K562 (cell line): ENCODE measurements around the gene FBLN2. TPM values are rescaled to one million over a fixed set of nuclear protein-coding genes. Genes with fewer than 3 reads are reported as not detected.

Source experiments
- EHMT2 ChIP-seq: fragments of 450-650 bp; IDR thresholded peaks from 2 replicates; pipeline ENCODE4 v1.6.1; 2018; ENCODE audit warnings: antibody characterized with exemption
- GATAD2B ChIP-seq: fragments of 450-650 bp; IDR thresholded peaks from 2 replicates; pipeline ENCODE4 v1.6.1; 2017; ENCODE audit warnings: mild to moderate bottlenecking, borderline replicate concordance
- POU5F1 ChIP-seq: fragments of 150-350 bp; IDR thresholded peaks from 2 replicates; pipeline ENCODE4 v1.6.1; 2014; ENCODE audit warnings: borderline replicate concordance, low read length, low read depth, mild to moderate bottlenecking; ENCODE audit not compliant: partially characterized antibody
- RBM39 ChIP-seq: fragments of 200-400 bp; formaldehyde crosslinking; optimal IDR thresholded peaks from 2 replicates; pipeline ENCODE3; 2018; ENCODE audit warnings: low read depth, low read length
- RCOR1 ChIP-seq, 2 experiments: IDR thresholded peaks; 2 replicates each; pipeline ENCODE4 v1.6.1; 2012; ENCODE audit warnings: low read depth in 2 of 2, low read length in 2 of 2, borderline replicate concordance in 1 of 2, improper control_type of control experiment in 1 of 2
- SMARCA4 ChIP-seq: fragments of 450-650 bp; IDR thresholded peaks from 2 replicates; pipeline ENCODE4 v1.6.1; 2016
- TCF7 ChIP-seq: sonication (generic); IDR thresholded peaks from 2 replicates; pipeline ENCODE4 v1.6.1; 2016; ENCODE audit warnings: antibody characterized with exemption, borderline replicate concordance
- TEAD4 ChIP-seq, 2 experiments: sonication (generic) in 1 of 2; formaldehyde crosslinking in 1 of 2; IDR thresholded peaks; 2 replicates each; pipeline versions ENCODE4 v1.6.1 to v1.8.0; 2012 to 2022; ENCODE audit warnings: borderline replicate concordance in 1 of 2, inconsistent platforms in 1 of 2, low read length in 1 of 2, mild to moderate bottlenecking in 1 of 2, missing genetic modification reagents in 1 of 2
- TRIM24 ChIP-seq, 2 experiments: fragments of 450-650 bp; IDR thresholded peaks; 2 replicates each; pipeline ENCODE4 v1.6.1; 2016
- ZBTB1 ChIP-seq: sonication (generic); formaldehyde crosslinking; IDR thresholded peaks from 2 replicates; pipeline ENCODE4 v1.8.1; 2023; ENCODE audit warnings: missing genetic modification reagents, low read depth, mild to moderate bottlenecking, borderline replicate concordance
- ZBTB17 ChIP-seq: fragments of 450-650 bp; formaldehyde crosslinking; IDR thresholded peaks from 2 replicates; pipeline ENCODE4 v1.4.0; 2020; ENCODE audit warnings: mild to moderate bottlenecking
- polyA plus RNA-seq, 8 experiments: library from polyadenylated mRNA; depleted of rRNA in 4 of 8; stranded (reverse) in 5 of 8; unstranded in 3 of 8; fragments of >200 nt; fragmentation: Nextera tagmentation in 2 of 8; fragmentation: Illumina TruSeq in 1 of 8; extraction: Ambion mirVana in 2 of 8; extraction: Trizol in 1 of 8; gene quantifications; 2 replicates each; pipeline versions ENCODE4 v1.2.1 to v1.2.3, GENCODE V29; 2011 to 2014; ENCODE audit warnings: inconsistent platforms in 1 of 8, missing spikeins in 1 of 8
- total RNA-seq, 7 experiments: library from RNA; depleted of rRNA in 6 of 7; stranded (reverse); fragments of >200 nt in 6 of 7; fragmentation: Illumina TruSeq in 2 of 7; extraction: Trizol in 2 of 7; gene quantifications; 2 replicates each; pipeline versions ENCODE4 v1.2.1 to v1.2.3, GENCODE V29; 2011 to 2021; ENCODE audit warnings: low replicate concordance in 1 of 7
- TF ChIP-seq, protein P1 (sequence below): fragments of 450-650 bp; IDR thresholded peaks from 2 replicates; pipeline ENCODE4 v1.6.1; 2016; ENCODE audit warnings: antibody characterized with exemption
- TF ChIP-seq, protein P2 (sequence below): fragments of 450-650 bp; IDR thresholded peaks from 2 replicates; pipeline ENCODE4 v1.7.1; 2018; ENCODE audit warnings: mild to moderate bottlenecking, low read depth; ENCODE audit not compliant: partially characterized antibody
- TF ChIP-seq, protein P3 (sequence below): sonication (generic); formaldehyde crosslinking; IDR thresholded peaks from 2 replicates; pipeline ENCODE4 v1.8.0; 2022; ENCODE audit warnings: missing genetic modification reagents, mild to moderate bottlenecking, moderate library complexity, borderline replicate concordance
- TF ChIP-seq, protein P4 (sequence below), 2 experiments: IDR thresholded peaks; 2 replicates each; pipeline ENCODE4 v1.6.1; 2012; ENCODE audit warnings: improper control_type of control experiment in 2 of 2, low read depth in 2 of 2, low read length in 2 of 2, borderline replicate concordance in 1 of 2
- TF ChIP-seq, protein P5 (sequence below), 2 experiments: fragments of 150-350 bp in 1 of 2; IDR thresholded peaks; 2 replicates each; pipeline ENCODE4 v1.6.1; 2012 to 2016; ENCODE audit warnings: low read depth in 2 of 2, low read length in 2 of 2, mild to moderate bottlenecking in 1 of 2, moderate library complexity in 1 of 2

FBLN2 gene
- total and polyA plus RNA-seq, 9 of the 15 experiments (the other 6 are each of a cell fraction or from before 2014, with no cell fraction given) = 0.03 to 0.10 (median 0.04) TPM; not detected in 6

GRCh38 chr3:13546667-13547171, 2.2 kb upstream of the FBLN2 start (continued):
- TF ChIP-seq POU5F1 (no peak), TRIM24 (IDR thresholded peaks at IDR 0.05) (peak; percentile 89 to 95), ZBTB17 (CRISPR knock-in tag) (peak; percentile 33; the same call in 1 of the 2 replicates), TEAD4 (IDR thresholded peaks at IDR 0.05; ENCODE audit: low read length) (peak; percentile 96), TEAD4 (CRISPR knock-in tag; IDR thresholded peaks at IDR 0.05; ENCODE audit: borderline replicate concordance) (no peak), GATAD2B (peak; percentile 92), EHMT2 (0 out of 2 replicates have a peak, but pooled peaks have one; percentile 36), RCOR1 (IDR thresholded peaks at IDR 0.05; ENCODE audit: borderline replicate concordance in 1 of 2, low read depth in 2 of 2, low read length in 2 of 2) (peak; percentile 43 to 97), ZBTB1 (CRISPR knock-in tag) (no peak), SMARCA4 (peak; percentile 97), TCF7 (no peak; the same call in 1 of the 2 replicates), RBM39 (no peak)
- TF ChIP-seq, protein P1, sequence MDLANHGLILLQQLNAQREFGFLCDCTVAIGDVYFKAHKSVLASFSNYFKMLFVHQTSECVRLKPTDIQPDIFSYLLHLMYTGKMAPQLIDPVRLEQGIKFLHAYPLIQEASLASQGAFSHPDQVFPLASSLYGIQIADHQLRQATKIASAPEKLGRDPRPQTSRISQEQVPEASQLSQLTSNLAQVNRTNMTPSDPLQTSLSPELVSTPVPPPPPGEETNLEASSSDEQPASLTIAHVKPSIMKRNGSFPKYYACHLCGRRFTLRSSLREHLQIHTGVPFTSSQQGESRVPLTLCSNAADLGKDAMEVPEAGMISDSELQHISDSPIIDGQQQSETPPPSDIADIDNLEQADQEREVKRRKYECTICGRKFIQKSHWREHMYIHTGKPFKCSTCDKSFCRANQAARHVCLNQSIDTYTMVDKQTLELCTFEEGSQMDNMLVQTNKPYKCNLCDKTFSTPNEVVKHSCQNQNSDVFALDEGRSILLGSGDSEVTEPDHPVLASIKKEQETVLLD = peak; percentile 87
- TF ChIP-seq, protein P2, sequence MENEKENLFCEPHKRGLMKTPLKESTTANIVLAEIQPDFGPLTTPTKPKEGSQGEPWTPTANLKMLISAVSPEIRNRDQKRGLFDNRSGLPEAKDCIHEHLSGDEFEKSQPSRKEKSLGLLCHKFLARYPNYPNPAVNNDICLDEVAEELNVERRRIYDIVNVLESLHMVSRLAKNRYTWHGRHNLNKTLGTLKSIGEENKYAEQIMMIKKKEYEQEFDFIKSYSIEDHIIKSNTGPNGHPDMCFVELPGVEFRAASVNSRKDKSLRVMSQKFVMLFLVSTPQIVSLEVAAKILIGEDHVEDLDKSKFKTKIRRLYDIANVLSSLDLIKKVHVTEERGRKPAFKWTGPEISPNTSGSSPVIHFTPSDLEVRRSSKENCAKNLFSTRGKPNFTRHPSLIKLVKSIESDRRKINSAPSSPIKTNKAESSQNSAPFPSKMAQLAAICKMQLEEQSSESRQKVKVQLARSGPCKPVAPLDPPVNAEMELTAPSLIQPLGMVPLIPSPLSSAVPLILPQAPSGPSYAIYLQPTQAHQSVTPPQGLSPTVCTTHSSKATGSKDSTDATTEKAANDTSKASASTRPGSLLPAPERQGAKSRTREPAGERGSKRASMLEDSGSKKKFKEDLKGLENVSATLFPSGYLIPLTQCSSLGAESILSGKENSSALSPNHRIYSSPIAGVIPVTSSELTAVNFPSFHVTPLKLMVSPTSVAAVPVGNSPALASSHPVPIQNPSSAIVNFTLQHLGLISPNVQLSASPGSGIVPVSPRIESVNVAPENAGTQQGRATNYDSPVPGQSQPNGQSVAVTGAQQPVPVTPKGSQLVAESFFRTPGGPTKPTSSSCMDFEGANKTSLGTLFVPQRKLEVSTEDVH = no peak
- TF ChIP-seq, protein P3, sequence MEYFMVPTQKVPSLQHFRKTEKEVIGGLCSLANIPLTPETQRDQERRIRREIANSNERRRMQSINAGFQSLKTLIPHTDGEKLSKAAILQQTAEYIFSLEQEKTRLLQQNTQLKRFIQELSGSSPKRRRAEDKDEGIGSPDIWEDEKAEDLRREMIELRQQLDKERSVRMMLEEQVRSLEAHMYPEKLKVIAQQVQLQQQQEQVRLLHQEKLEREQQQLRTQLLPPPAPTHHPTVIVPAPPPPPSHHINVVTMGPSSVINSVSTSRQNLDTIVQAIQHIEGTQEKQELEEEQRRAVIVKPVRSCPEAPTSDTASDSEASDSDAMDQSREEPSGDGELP = peak; percentile 88; the same call in 1 of the 2 replicates
- TF ChIP-seq, protein P4, sequence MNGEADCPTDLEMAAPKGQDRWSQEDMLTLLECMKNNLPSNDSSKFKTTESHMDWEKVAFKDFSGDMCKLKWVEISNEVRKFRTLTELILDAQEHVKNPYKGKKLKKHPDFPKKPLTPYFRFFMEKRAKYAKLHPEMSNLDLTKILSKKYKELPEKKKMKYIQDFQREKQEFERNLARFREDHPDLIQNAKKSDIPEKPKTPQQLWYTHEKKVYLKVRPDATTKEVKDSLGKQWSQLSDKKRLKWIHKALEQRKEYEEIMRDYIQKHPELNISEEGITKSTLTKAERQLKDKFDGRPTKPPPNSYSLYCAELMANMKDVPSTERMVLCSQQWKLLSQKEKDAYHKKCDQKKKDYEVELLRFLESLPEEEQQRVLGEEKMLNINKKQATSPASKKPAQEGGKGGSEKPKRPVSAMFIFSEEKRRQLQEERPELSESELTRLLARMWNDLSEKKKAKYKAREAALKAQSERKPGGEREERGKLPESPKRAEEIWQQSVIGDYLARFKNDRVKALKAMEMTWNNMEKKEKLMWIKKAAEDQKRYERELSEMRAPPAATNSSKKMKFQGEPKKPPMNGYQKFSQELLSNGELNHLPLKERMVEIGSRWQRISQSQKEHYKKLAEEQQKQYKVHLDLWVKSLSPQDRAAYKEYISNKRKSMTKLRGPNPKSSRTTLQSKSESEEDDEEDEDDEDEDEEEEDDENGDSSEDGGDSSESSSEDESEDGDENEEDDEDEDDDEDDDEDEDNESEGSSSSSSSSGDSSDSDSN (IDR thresholded peaks at IDR 0.05; ENCODE audit: borderline replicate concordance in 1 of 2, low read depth in 2 of 2, low read length in 2 of 2) = peak; percentile 100
- TF ChIP-seq, protein P5, sequence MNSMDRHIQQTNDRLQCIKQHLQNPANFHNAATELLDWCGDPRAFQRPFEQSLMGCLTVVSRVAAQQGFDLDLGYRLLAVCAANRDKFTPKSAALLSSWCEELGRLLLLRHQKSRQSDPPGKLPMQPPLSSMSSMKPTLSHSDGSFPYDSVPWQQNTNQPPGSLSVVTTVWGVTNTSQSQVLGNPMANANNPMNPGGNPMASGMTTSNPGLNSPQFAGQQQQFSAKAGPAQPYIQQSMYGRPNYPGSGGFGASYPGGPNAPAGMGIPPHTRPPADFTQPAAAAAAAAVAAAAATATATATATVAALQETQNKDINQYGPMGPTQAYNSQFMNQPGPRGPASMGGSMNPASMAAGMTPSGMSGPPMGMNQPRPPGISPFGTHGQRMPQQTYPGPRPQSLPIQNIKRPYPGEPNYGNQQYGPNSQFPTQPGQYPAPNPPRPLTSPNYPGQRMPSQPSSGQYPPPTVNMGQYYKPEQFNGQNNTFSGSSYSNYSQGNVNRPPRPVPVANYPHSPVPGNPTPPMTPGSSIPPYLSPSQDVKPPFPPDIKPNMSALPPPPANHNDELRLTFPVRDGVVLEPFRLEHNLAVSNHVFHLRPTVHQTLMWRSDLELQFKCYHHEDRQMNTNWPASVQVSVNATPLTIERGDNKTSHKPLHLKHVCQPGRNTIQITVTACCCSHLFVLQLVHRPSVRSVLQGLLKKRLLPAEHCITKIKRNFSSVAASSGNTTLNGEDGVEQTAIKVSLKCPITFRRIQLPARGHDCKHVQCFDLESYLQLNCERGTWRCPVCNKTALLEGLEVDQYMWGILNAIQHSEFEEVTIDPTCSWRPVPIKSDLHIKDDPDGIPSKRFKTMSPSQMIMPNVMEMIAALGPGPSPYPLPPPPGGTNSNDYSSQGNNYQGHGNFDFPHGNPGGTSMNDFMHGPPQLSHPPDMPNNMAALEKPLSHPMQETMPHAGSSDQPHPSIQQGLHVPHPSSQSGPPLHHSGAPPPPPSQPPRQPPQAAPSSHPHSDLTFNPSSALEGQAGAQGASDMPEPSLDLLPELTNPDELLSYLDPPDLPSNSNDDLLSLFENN (IDR thresholded peaks at IDR 0.05; ENCODE audit: low read depth in 2 of 2, low read length in 2 of 2) = peak in 1 of 2 experiments; percentile 83; a peak in 2 of 4 replicates
